C4-2B (cell line): Measurements from ENCODE around the gene LTBP1.
"Not testable (repeated sequence)": the region's sequence is repeated elsewhere in the genome, so short reads cannot be mapped to it uniquely, and the experiment has no call there.

ENCODE experiments used
- H3K27ac ChIP-seq: fragments of 450-650 bp; 2 replicates; pipeline ENCODE4 v1.5.1; 2017
- ZFX ChIP-seq: fragments of 450-650 bp; IDR thresholded peaks from 2 replicates; pipeline ENCODE4 v1.6.1; 2017
- TF ChIP-seq, protein P1 (sequence below): fragments of 450-650 bp; conservative IDR thresholded peaks from 2 replicates; pipeline ENCODE4 v1.5.1; 2017; ENCODE audit warnings: mild to moderate bottlenecking

The LTBP1 gene

DNA sequence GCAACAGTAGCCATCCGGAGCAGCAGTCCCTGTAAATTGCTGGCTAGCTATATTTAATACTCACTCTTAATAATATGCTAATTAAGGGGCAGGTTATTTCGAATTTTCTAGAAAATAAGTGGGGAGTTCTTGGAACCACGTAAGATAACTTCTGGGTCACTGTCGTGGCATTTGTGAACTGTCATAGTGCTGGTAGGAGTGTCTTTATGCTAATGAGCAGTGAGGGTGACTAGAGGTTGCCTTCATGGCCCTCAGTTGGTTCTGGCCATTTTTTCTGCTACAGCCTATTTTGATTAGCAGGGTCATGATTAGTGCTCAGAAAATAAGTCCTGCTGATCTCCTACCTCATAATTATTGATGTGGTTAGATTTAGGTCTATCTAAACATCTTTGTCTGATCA lies 279.8 kb downstream of the LTBP1 start:
- no peak for TF ChIP-seq ZFX
- TF ChIP-seq, protein P1, sequence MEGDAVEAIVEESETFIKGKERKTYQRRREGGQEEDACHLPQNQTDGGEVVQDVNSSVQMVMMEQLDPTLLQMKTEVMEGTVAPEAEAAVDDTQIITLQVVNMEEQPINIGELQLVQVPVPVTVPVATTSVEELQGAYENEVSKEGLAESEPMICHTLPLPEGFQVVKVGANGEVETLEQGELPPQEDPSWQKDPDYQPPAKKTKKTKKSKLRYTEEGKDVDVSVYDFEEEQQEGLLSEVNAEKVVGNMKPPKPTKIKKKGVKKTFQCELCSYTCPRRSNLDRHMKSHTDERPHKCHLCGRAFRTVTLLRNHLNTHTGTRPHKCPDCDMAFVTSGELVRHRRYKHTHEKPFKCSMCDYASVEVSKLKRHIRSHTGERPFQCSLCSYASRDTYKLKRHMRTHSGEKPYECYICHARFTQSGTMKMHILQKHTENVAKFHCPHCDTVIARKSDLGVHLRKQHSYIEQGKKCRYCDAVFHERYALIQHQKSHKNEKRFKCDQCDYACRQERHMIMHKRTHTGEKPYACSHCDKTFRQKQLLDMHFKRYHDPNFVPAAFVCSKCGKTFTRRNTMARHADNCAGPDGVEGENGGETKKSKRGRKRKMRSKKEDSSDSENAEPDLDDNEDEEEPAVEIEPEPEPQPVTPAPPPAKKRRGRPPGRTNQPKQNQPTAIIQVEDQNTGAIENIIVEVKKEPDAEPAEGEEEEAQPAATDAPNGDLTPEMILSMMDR, result no peak
- H3K27ac ChIP-seq, result no peak overlapping the region

DNA sequence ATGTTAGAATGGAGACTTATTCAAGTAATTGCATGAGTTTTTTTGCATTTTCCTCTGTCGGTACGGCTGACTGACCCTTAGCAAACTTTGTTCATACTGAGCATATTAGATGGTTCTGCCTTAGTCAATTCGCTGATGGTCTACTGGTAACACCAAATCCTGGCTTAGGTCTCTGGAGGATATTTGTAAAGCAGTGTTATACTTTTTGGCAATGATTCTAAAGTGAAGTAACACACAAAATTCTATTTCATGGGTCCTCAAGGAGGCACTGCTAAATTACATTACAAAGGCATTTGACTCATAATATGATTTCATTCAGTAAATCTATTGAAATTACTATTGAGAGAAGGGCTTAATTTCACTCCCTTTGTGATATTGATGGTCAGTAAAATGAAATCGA lies 282.9 kb downstream of the LTBP1 start:
- H3K27ac ChIP-seq, result no peak overlapping the region
- TF ChIP-seq ZFX, result no peak
- TF ChIP-seq, protein P1, result no peak

DNA sequence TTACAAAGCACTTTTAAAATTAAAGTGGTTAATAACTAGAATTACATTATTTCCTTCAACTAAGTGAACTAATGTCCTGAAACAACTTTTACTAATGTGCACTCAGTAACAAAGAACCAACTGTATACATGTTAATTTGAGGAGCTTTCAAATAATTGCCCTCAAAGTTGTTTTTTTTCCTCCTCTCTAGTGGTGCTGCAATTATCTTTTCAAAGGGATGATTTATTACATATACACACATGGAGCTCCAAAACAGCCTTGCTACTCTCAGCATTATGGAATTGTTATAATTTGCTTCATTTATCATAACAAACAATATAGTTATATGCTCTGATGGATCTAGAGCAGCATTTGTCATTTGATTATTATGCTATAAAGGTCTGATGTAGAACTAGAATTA lies 283.4 kb downstream of the LTBP1 start:
- TF ChIP-seq, protein P1, result no peak
- TF ChIP-seq ZFX, result no peak
- no peak overlapping the region for H3K27ac ChIP-seq

DNA sequence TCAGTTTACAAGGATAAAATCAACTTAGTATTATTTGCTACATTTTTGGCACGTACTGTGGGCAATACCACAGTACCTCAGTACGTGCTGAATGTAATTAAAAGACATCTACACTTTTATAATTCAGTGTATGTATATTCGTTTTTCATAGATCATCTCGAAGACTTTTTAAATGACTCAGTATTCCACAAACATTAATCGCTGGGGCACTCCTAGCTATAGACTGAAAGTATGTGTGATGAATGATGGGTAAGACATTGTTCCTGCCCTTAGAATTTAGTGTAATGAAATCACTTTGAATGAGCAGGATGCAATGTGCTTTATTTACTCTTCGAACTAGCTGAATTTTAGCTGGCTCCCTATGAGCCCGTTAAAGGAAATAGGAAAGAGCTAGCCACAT lies 284.1 kb downstream of the LTBP1 start:
- TF ChIP-seq, protein P1, result no peak
- no peak for TF ChIP-seq ZFX

DNA sequence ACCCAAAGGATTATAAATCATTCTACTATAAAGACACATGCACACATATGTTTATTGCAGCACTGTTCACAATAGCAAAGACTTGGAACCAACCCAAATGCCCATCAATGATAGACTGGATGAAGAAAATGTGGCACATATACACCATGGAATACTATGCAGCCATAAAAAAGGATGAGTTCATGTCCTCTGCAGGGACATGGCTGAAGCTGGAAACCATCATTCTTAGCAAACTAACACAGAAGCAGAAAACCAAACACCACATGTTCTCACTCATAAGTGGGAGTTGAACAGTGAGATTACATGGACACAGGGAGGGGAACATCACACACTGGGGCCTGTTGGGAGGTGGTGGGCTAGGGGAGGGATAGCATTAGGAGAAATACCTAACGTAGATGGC lies 288.8 kb downstream of the LTBP1 start:
- H3K27ac ChIP-seq, result not testable (repeated sequence)

More for the DNA sequence above, 284.1 kb downstream of the LTBP1 start:
- H3K27ac ChIP-seq, result no peak overlapping the region

DNA sequence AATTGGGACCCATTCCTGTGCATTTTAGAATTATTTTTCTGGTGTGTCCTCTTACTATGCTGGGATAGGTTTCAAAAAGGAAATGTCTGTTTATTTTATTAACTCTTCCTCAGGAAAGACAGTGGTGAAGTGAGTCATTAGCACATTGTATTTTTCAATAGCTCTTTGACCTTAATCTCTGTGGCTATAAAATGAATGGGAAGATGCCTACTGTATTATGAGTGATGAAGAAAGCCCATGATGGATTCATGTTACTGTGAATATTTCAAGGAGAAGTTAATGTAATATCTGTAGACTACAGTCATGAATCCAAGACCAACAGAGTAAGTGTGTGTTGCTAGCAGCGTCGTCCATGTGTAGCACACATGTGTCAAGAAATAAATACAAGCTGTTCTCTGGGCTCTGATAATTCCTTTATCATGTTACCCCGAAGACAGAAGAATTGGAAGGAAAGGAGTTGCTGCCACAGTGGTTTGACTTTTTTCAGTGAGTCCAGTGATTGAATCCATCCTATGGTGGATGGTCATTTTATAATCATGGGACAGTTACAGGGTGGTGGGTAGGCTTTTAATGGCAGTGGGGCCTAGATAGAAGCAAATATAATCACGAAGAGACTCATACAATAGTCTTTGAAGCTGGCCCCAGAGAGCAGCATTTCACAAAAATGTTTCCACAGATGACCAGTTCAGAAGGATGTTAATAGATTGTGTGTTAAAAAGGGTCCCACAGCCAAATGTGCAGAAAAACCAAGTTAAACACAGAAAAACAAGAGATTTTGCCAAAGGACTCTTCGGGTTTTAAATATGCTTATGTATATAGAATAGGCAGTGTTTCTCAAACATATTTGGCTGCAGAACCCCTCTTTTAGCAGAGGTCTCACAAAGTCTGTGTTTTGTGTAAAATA lies 290.0 kb downstream of the LTBP1 start:
- H3K27ac ChIP-seq, result no peak overlapping the region
- TF ChIP-seq, protein P1, result no peak
- TF ChIP-seq ZFX, result no peak

DNA sequence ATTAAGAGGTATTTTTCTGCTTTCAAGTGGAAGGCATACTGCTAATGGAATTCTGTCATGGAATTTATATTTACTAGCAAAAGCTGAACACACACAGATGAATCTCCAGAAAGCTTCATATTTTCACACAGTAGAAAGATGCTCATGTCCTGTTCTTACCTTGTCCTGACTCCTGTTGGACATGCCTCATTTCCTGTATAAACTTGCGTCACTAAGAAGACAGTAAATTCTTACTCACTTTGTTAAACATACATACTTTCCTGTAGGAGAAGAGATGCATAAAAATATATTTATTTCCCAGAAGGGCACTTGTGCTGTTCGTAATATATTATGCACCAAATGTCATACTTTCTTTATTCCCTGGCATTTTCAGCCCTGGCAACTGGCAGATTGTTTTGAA lies 291.4 kb downstream of the LTBP1 start:
- H3K27ac ChIP-seq, result no peak overlapping the region
- TF ChIP-seq ZFX, result no peak
- TF ChIP-seq, protein P1, result no peak

DNA sequence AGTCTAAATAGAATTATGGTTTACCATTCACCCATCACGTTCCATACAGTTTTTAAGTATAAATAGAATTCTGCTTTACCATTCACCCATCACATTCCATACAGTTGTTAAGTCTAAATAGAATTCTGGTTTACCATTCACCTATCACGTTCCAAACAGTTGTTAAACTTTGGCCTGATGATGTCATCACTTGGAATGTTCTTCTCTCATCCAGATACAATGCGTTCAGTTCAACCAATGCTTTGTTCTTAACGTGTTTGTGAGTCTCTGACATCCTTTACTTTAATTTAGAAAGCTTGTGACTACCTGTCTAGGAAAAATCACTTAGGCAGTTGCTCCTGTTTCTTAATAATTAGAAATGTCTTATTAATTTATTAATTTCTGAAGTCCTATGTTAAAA lies 293.4 kb downstream of the LTBP1 start:
- no peak for TF ChIP-seq ZFX
- TF ChIP-seq, protein P1, result no peak
- no peak overlapping the region for H3K27ac ChIP-seq
